ENCODE results near the gene MACROD1.

Gene MACROD1

GRCh38 chr11:64100360-64100759 lies 65.6 kb downstream of the MACROD1 start:
- no peak overlapping the region for H3K4me3 ChIP-seq (ENCODE audit: low read length)
- no peak for DNase-seq (ENCODE audit: low read depth, low spot score)

DNA sequence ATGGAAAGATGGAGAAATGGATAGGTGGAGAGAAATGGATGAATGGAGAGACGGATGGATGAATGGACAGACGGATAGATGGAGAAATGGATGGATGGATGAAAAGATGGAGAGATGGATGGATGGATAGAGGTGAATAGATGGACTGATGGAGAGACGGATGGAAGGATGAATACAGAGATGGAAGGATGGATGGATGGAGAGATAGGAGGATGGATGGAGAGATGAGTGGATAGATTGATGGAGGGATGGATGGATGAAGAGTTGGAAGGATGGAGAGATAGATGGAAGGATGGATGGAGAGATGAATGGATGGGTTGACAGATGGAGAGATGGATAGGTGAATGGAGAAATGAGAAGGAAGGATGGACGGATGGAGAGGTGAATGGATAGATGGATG lies 66.5 kb downstream of the MACROD1 start:
- no peak for DNase-seq (ENCODE audit: low read depth, low spot score)
- H3K4me3 ChIP-seq (ENCODE audit: low read length): no peak overlapping the region

- DNase-seq (ENCODE audit: low read depth, low spot score): no peak
- no peak overlapping the region for H3K4me3 ChIP-seq (ENCODE audit: low read length)
Observed at GRCh38 chr11:64098318-64098831, 67.5 kb downstream of the MACROD1 start.

GRCh38 chr11:64097468-64098317 lies 68.2 kb downstream of the MACROD1 start:
- no peak overlapping the region for H3K4me3 ChIP-seq (ENCODE audit: low read length)

GRCh38 chr11:64096835-64097234 lies 69.1 kb downstream of the MACROD1 start:
- H3K4me3 ChIP-seq (ENCODE audit: low read length): no peak overlapping the region
- DNase-seq (ENCODE audit: low read depth, low spot score): no peak

More at GRCh38 chr11:64097468-64098317, 68.2 kb downstream of the MACROD1 start:
- DNase-seq (ENCODE audit: low read depth, low spot score): no peak

DNA sequence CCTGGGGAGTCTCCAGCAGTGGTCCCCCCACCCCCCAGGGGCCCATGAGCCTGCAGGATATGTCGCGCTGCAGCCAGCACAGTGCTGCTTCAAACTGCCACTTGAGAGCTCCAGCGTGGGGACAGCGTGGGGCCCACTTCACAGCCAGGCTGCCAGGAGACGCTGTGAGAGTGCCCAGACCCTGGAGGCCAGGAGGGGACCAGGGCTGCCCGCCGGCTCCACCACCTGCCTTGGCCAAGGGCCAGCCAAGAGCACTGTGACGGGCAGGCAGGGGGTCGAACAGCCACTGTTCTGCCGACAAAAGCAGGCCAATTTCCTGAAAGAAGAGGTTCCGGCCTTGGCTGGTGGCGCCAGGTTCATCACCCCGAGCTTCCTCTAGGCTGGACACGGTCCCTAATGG lies 70.0 kb downstream of the MACROD1 start:
- H3K4me3 ChIP-seq (ENCODE audit: low read length): no peak overlapping the region
- no peak for DNase-seq (ENCODE audit: low read depth, low spot score)

- no peak overlapping the region for H3K4me3 ChIP-seq (ENCODE audit: low read length)
- DNase-seq (ENCODE audit: low read depth, low spot score): no peak
Observed at GRCh38 chr11:64095273-64095817, 70.6 kb downstream of the MACROD1 start.

DNA sequence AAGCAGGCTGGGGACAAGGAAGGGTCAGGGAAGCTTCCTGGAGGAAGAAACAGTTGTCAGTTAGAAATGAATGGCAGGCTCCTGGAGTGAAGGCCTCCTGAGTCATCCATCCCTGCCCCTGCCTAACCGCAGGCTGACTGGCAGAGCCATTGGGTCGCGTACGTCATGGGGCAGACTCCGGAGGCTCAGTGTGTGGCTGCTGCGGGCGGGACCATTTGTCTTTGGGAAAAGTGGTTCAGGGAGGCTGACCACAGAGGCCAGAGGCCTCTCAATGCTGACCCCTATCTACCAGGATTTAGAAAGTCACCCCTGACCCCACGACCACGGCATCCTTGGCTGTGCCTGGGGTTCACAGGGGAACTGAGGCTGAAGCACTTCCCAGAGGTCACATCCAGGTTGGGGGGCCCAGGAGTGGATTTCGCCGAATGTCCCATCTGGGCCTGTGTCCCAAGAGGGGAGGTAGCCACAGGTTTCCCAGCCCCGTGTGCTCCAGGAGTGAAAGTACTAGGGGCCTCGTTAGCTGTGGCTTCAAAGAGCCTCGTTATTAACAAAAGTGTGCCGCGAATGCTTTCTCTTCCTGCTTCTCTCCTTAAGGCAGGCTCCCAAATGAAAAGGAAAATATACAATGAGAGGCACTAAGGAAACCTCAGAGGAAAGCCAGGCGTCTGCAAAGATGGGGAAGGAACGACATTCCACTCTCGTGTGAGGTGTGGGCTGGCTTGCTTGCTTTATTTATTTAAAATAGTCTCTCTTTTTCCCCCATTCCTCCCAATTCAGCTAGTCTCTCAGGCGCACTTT lies 71.3 kb downstream of the MACROD1 start:
- no peak for DNase-seq (ENCODE audit: low read depth, low spot score)
- H3K4me3 ChIP-seq (ENCODE audit: low read length): no peak overlapping the region

- DNase-seq (ENCODE audit: low read depth, low spot score): no peak
- no peak overlapping the region for H3K4me3 ChIP-seq (ENCODE audit: low read length)
Observed at GRCh38 chr11:64093233-64094039, 72.5 kb downstream of the MACROD1 start.

GRCh38 chr11:64092761-64093136 lies 73.2 kb downstream of the MACROD1 start:
- no peak overlapping the region for H3K4me3 ChIP-seq (ENCODE audit: low read length)
- peak; percentile 48 for DNase-seq (ENCODE audit: low read depth, low spot score)

- no peak for DNase-seq (ENCODE audit: low read depth, low spot score)
- no peak overlapping the region for H3K4me3 ChIP-seq (ENCODE audit: low read length)
Observed at GRCh38 chr11:64092111-64092760, 73.7 kb downstream of the MACROD1 start.

GRCh38 chr11:64090806-64091516 lies 75.0 kb downstream of the MACROD1 start:
- H3K4me3 ChIP-seq (ENCODE audit: low read length): peak overlapping the region; percentile 33
- peak; percentile 60 for DNase-seq (ENCODE audit: low read depth, low spot score)

DNA sequence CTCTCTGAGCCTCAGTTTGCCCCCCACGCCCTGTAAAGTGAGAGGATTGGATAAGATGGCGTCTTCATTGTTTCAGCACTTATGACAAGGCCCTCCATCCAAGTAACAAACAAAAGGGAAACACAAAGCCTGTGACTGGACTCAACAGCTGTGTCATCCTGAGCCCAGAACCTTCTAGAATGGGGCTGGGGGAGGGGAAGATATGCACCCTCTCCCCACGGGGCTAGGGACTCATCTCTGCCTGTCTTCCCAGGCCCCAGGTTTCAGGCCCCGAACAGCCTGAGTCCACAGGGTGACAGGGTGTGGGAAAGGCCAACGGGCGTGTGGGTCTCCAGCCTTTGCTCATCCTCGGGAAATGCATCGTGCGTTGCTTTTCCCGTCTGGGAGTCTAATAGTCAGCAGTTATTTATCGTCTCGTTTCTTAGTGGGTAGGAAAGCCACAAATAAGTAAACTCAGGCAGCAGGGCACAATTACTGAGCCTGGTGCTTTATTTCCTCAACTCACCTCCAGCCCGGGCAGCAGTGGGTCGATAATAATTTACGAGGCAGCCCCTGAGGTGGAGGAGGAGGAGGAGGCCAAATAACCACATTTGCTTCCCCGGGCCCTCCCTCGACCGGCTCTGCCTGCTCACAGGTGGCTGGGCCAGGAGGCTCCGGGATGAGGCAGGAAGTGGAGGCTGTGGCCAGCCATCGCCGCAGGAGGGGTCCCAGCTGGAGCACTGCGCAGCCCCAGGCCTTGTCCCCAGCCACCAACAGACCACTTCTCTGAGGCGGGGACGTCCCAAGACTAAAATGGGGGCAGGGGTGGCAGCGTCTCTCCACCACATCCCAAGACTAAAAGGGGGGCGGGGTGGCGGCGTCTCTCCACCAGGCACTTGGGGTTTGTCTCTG lies 75.8 kb downstream of the MACROD1 start:
- peak; percentile 71 for DNase-seq (ENCODE audit: low read depth, low spot score)

DNA sequence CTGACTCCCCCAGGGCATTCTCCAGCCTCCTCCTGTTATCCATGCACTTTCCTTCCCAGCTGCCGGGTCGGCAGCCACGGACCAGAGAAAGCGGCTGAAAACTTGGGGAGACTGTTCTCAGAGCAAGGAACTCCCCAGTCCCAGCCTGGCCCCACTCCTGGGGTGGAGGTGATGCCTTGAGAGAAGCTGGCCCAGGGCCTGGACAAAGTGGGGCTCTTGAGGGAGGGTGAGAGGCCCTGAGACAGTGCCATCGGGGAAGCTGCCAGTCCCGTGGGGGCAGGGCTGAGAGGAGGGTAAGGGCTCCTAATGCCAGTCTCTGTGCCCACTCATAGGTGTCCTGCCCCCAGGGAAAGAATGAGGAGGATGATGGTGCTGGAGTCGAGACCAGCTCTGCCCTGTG lies 76.4 kb downstream of the MACROD1 start:
- H3K4me3 ChIP-seq (ENCODE audit: low read length): peak overlapping the region; percentile 42
- no peak for DNase-seq (ENCODE audit: low read depth, low spot score)

More for the DNA sequence above, 75.8 kb downstream of the MACROD1 start:
- H3K4me3 ChIP-seq (ENCODE audit: low read length): peak overlapping the region; percentile 42

DNA sequence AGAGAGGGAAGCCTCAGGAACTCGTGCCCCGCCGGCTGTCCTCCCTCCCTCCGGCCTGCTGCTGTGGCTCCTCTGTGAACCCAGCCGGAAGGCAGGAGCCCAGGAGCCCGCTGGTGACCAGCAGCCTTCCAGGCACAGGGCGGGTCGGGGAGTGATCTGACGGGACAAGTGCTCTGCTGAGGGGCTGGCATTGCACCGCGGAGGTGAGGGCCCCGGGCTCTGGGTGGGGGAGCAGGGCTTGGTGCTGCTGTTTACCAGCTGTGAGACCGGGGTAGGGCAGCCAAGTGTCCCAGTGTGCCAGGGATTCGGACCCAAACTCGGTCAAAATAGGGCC lies 76.9 kb downstream of the MACROD1 start:
- no peak for DNase-seq (ENCODE audit: low read depth, low spot score)
- peak overlapping the region; percentile 42 for H3K4me3 ChIP-seq (ENCODE audit: low read length)

- DNase-seq (ENCODE audit: low read depth, low spot score): peak; percentile 67
- peak overlapping the region; percentile 42 for H3K4me3 ChIP-seq (ENCODE audit: low read length)
Observed at GRCh38 chr11:64088162-64089026, 77.5 kb downstream of the MACROD1 start.
